Right lobe of liver (tissue), 6 donors: ENCODE results near the gene KCNG3. TPM values are rescaled to one million over a fixed set of nuclear protein-coding genes. Genes with fewer than 3 reads are reported as not detected.

Experiments used
- ATAC-seq, 4 donors: fragments of 200-7000 bp; cut with Tn5 transposase; one replicate each; pipeline ENCODE4 v1.9.1; 2020; ENCODE audit warnings: mild to moderate bottlenecking in 4 of 4, moderate library complexity in 4 of 4
- DNase-seq, 3 donors: peaks; one replicate each; pipeline ENCODE4 v3.0.0-alpha.2; 2020
- H3K27ac ChIP-seq, 3 donors: fragments of 200-600 bp; one replicate each; pipeline ENCODE4 v1.8.0; 2022
- H3K27me3 ChIP-seq, 2 donors: fragments of 200-600 bp; one replicate each; pipeline ENCODE4 v1.8.0; 2022
- H3K36me3 ChIP-seq, 4 donors: fragments of 200-600 bp; sonication (generic) in 1 of 4; one replicate each; pipeline versions ENCODE4 v1.5.1 to v1.8.0; 2017 to 2022; ENCODE audit warnings: control low read depth in 1 of 4
- H3K4me1 ChIP-seq, 4 donors: fragments of 200-600 bp; sonication (generic) in 1 of 4; one replicate each; pipeline versions ENCODE4 v1.5.1 to v1.8.0; 2017 to 2022; ENCODE audit warnings: control low read depth in 1 of 4
- H3K4me3 ChIP-seq, 3 donors: fragments of 200-600 bp; one replicate each; pipeline ENCODE4 v1.8.0; 2022
- H3K9me3 ChIP-seq, 4 donors: fragments of 200-600 bp; sonication (generic) in 1 of 4; one replicate each; pipeline versions ENCODE4 v1.5.1 to v1.8.0; 2017 to 2022; ENCODE audit warnings: control low read depth in 1 of 4
- CTCF ChIP-seq, 4 donors: fragments of 200-600 bp in 3 of 4; fragments of 450-650 bp in 1 of 4; IDR thresholded peaks; one replicate each; pipeline versions ENCODE4 v1.5.1 to v1.8.0; 2016 to 2022; ENCODE audit warnings: antibody characterized with exemption in 4 of 4, mild to moderate bottlenecking in 2 of 4
- POLR2A ChIP-seq: fragments of 450-650 bp; IDR thresholded peaks from one replicate; pipeline ENCODE4 v1.6.1; 2017; ENCODE audit warnings: antibody characterized with exemption, mild to moderate bottlenecking
- WGBS: methylation state at CpG from one replicate; pipeline ENCODE4 v1.1.6; 2018; ENCODE audit warnings: low coverage, low lambda C conversion rate; ENCODE audit not compliant: insufficient coverage; ENCODE audit errors: missing lambda C conversion rate; 5-methylcytosine and 5-hydroxymethylcytosine counted together
- intact Hi-C, 2 donors: fragments of 100-400 bp; cut with DNase I; formaldehyde crosslinking; loops; one replicate each; pipeline versions ENCODE4 v1.11.2 to v1.14.1; 2022
- total RNA-seq, 6 experiments: library from RNA; depleted of rRNA in 2 of 6; stranded (reverse); fragments of >200 nt in 2 of 6; fragmentation: NEBNext Ultra II Directional in 3 of 6; extraction: Animal tissue kit (Norgen Biotek cat#: 25700) in 3 of 6; gene quantifications; one replicate each; pipeline versions ENCODE4 v1.1.0 to v1.2.4, GENCODE V29; 2016 to 2023
- donor health status: DM: no; HTN: yes; CAD: no.
- donor health status: DM: no; HTN: no; CAD: no.
- donor health status: DM: no; HTN: no; CAD: no.
- donor health status: DM: no; HTN: yes; CAD: no.
- donor health status: DM: no; HTN: yes; CAD: no.

Gene KCNG3
- total RNA-seq, 6 experiments from 2014 or later: 0.06 TPM; not detected in 5

GRCh38 chr2:42450136-42450535 lies 43.6 kb downstream of the KCNG3 start:
- no peak for ATAC-seq
- 40% methylated on average over 2 of the region's 2 CpGs for WGBS
- no peaks in the 10 kb centered on the region for H3K4me1 ChIP-seq
- no peaks in the 10 kb centered on the region for H3K27me3 ChIP-seq
- TF ChIP-seq POLR2A: no peak
- TF ChIP-seq CTCF (IDR thresholded peaks at IDR 0.05): no peak
- no peaks in the 10 kb centered on the region for H3K36me3 ChIP-seq
- H3K27ac ChIP-seq: no peak overlapping the region
- DNase-seq: no peak
- H3K4me3 ChIP-seq: no peak overlapping the region
- H3K9me3 ChIP-seq: no peaks in the 10 kb centered on the region
- intact Hi-C loops: no loop called here

DNA sequence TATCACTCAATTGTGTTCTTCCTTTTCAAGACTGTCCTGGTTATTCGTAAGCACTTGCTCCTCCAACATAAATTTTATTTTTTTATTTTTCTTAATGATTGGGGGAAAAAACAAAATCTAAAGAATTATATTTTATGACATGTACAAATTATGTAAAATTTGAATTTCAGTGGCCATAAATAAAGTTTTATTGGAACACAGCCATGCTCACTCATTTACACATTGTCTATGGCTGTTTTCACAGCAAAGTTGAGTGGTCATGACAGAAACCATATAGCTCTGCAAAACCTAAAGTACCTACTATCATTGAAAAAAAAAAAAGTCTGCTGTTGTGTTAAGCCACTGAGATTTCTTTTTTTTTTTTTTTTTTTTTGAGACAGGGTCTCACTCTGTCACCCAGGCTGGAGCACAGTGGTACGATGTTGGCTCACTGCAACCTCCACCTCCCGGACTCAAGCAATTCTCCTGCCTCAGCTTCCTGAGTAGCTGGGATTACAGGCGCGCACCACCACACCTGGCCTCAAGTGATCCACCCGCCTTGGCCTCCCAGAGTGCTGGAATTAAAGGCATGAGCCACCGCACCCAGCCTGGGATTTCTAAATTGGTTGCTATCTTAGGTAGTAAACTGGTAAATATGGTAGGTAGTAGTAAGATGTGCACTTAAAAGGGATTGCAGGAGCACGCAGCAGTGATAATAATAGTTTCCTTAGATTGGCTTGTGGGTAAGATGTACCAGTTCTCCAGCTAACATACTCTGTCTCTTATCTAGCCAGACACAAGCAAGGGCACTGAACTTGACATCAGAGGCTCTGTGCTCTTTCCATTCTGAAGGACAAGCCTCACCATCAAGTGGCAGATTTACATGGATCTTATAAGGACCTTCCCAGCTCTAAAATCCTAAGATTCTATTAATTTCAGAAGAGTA lies 44.4 kb downstream of the KCNG3 start:
- no peak overlapping the region for H3K27ac ChIP-seq
- 94% methylated on average over 8 of the region's 8 CpGs for WGBS
- no peaks in the 10 kb centered on the region for H3K4me1 ChIP-seq
- ATAC-seq: no peak
- H3K36me3 ChIP-seq: no peaks in the 10 kb centered on the region
- H3K4me3 ChIP-seq: no peak overlapping the region
- DNase-seq: no peak
- H3K9me3 ChIP-seq: no peaks in the 10 kb centered on the region
- intact Hi-C loops: no loop called here
- no peaks in the 10 kb centered on the region for H3K27me3 ChIP-seq
- TF ChIP-seq POLR2A (no peak), CTCF (IDR thresholded peaks at IDR 0.05) (no peak)

GRCh38 chr2:42448163-42448562 lies 45.6 kb downstream of the KCNG3 start:
- WGBS: 86% methylated on average over 2 of the region's 2 CpGs
- H3K4me3 ChIP-seq: no peak overlapping the region
- no peak for TF ChIP-seq CTCF (IDR thresholded peaks at IDR 0.05)
- TF ChIP-seq POLR2A: no peak
- DNase-seq: no peak
- no peak overlapping the region for H3K27ac ChIP-seq
- no peaks in the 10 kb centered on the region for H3K4me1 ChIP-seq
- intact Hi-C loops: no loop called here
- no peaks in the 10 kb centered on the region for H3K27me3 ChIP-seq
- no peaks in the 10 kb centered on the region for H3K9me3 ChIP-seq
- ATAC-seq: no peak
- no peaks in the 10 kb centered on the region for H3K36me3 ChIP-seq

- Histone ChIP-seq H3K9me3 (no peaks in the 10 kb centered on the region), H3K27me3 (no peaks in the 10 kb centered on the region), H3K27ac (no peak overlapping the region), H3K4me3 (no peak overlapping the region), H3K36me3 (no peaks in the 10 kb centered on the region), H3K4me1 (no peaks in the 10 kb centered on the region)
- no peak for ATAC-seq
- DNase-seq: no peak
- TF ChIP-seq POLR2A (no peak), CTCF (IDR thresholded peaks at IDR 0.05) (no peak)
- intact Hi-C loops: no loop called here
Observed at GRCh38 chr2:42446503-42447271, 47.1 kb downstream of the KCNG3 start.
